Measurements from ENCODE around the gene CD22. TPM values are rescaled to one million over a fixed set of nuclear protein-coding genes. Genes with fewer than 3 reads are reported as not detected.
"Not testable (repeated sequence)": the region's sequence is repeated elsewhere in the genome, so short reads cannot be mapped to it uniquely, and the experiment has no call there.

CD22 gene
- total and polyA plus RNA-seq, 2 donors (not counting 1 experiment from before 2014, with no cell fraction given), result 0.15 to 1.2 TPM

GRCh38 chr19:35359395-35359794 is 30.4 kb downstream of the CD22 start:
- not testable (repeated sequence) for H3K9me3 ChIP-seq (ENCODE audit: control insufficient read depth, insufficient read depth, low read depth, low read length); H2AFZ ChIP-seq (ENCODE audit: low read length); H3K27ac ChIP-seq (ENCODE audit: insufficient read depth, low read length); H3K27me3 ChIP-seq (ENCODE audit: control insufficient read depth, insufficient read depth, low read length); H3K4me3 ChIP-seq (replicated peaks in 1 of 4; ENCODE audit: control extremely low read depth in 1 of 4, insufficient read depth in 1 of 4, low read depth in 3 of 4, low read length in 4 of 4); H3K9ac ChIP-seq (ENCODE audit: insufficient read depth, low read length); H3K4me1 ChIP-seq (ENCODE audit: control insufficient read depth, extremely low read depth, insufficient read depth, low read length); H3K36me3 ChIP-seq (ENCODE audit: control insufficient read depth, insufficient read depth, low read length); H3K79me2 ChIP-seq (ENCODE audit: control insufficient read depth, insufficient read depth, low read length); DNase-seq (ENCODE audit: low read depth in 2 of 2); H3K4me2 ChIP-seq (ENCODE audit: extremely low read depth, insufficient read depth, low read length); H4K20me1 ChIP-seq (ENCODE audit: control insufficient read depth, extremely low read depth, insufficient read depth, low read length)

DNA sequence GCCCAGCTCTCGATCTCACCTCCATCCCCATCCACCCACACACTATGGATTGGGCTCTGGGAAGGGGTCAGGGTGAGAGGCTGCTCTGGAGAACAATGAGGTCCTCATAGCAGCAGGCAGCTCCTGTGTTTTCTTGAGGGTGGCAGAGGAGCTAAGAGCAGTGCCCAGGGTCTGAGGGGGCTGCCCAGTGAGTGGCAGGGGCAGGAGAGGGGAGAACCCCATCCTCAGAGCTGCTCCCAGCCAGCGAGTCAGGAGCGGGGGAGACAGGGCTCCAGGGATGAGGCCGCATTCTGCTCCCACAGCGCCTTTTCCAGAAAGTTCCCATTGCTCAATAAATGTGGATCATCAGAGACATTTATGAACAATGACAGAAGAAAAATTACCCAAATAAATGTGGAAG is 31.1 kb downstream of the CD22 start:
- H3K4me3 ChIP-seq (replicated peaks in 1 of 4; ENCODE audit: control extremely low read depth in 1 of 4, insufficient read depth in 1 of 4, low read depth in 3 of 4, low read length in 4 of 4); H3K27ac ChIP-seq (ENCODE audit: insufficient read depth, low read length); H3K9ac ChIP-seq (ENCODE audit: insufficient read depth, low read length); H3K9me3 ChIP-seq (ENCODE audit: control insufficient read depth, insufficient read depth, low read depth, low read length); H3K36me3 ChIP-seq (ENCODE audit: control insufficient read depth, insufficient read depth, low read length); DNase-seq (ENCODE audit: low read depth in 2 of 2); H3K79me2 ChIP-seq (ENCODE audit: control insufficient read depth, insufficient read depth, low read length); H3K27me3 ChIP-seq (ENCODE audit: control insufficient read depth, insufficient read depth, low read length); H4K20me1 ChIP-seq (ENCODE audit: control insufficient read depth, extremely low read depth, insufficient read depth, low read length); H3K4me1 ChIP-seq (ENCODE audit: control insufficient read depth, extremely low read depth, insufficient read depth, low read length); H3K4me2 ChIP-seq (ENCODE audit: extremely low read depth, insufficient read depth, low read length); H2AFZ ChIP-seq (ENCODE audit: low read length): not testable (repeated sequence)

GRCh38 chr19:35360880-35361420 is 32.0 kb downstream of the CD22 start:
- Histone ChIP-seq H3K79me2 (ENCODE audit: control insufficient read depth, insufficient read depth, low read length) (no peaks in the 10 kb centered on the region), H3K4me3 (replicated peaks in 1 of 4; ENCODE audit: control extremely low read depth in 1 of 4, insufficient read depth in 1 of 4, low read depth in 3 of 4, low read length in 4 of 4) (no peak overlapping the region), H4K20me1 (ENCODE audit: control insufficient read depth, extremely low read depth, insufficient read depth, low read length) (no peaks in the 10 kb centered on the region), H3K9me3 (ENCODE audit: control insufficient read depth, insufficient read depth, low read depth, low read length) (no peaks in the 10 kb centered on the region), H3K27ac (ENCODE audit: insufficient read depth, low read length) (no peak overlapping the region), H3K27me3 (ENCODE audit: control insufficient read depth, insufficient read depth, low read length) (no peaks in the 10 kb centered on the region), H3K4me1 (ENCODE audit: control insufficient read depth, extremely low read depth, insufficient read depth, low read length) (no peaks in the 10 kb centered on the region), H3K9ac (ENCODE audit: insufficient read depth, low read length) (no peak overlapping the region), H3K36me3 (ENCODE audit: control insufficient read depth, insufficient read depth, low read length) (no peaks in the 10 kb centered on the region), H2AFZ (ENCODE audit: low read length) (no peak overlapping the region), H3K4me2 (ENCODE audit: extremely low read depth, insufficient read depth, low read length) (no peak overlapping the region)
- DNase-seq (ENCODE audit: low read depth in 2 of 2), result no peak
- TF ChIP-seq EZH2 (IDR thresholded peaks at IDR 0.05; ENCODE audit: low read length, missing control alignments) (no peak), CTCF (conservative IDR thresholded peaks at IDR 0.05 in 1 of 2, IDR thresholded peaks at IDR 0.05 in 1 of 2; ENCODE audit: low read depth in 1 of 2, low read length in 2 of 2) (no peak)

GRCh38 chr19:35362261-35363000 is 33.4 kb downstream of the CD22 start:
- Histone ChIP-seq H3K27ac (ENCODE audit: insufficient read depth, low read length) (no peak overlapping the region), H3K4me2 (ENCODE audit: extremely low read depth, insufficient read depth, low read length) (no peak overlapping the region), H3K9me3 (ENCODE audit: control insufficient read depth, insufficient read depth, low read depth, low read length) (no peaks in the 10 kb centered on the region), H2AFZ (ENCODE audit: low read length) (no peak overlapping the region), H3K4me3 (replicated peaks in 1 of 4; ENCODE audit: control extremely low read depth in 1 of 4, insufficient read depth in 1 of 4, low read depth in 3 of 4, low read length in 4 of 4) (no peak overlapping the region), H3K9ac (ENCODE audit: insufficient read depth, low read length) (no peak overlapping the region), H4K20me1 (ENCODE audit: control insufficient read depth, extremely low read depth, insufficient read depth, low read length) (no peaks in the 10 kb centered on the region), H3K36me3 (ENCODE audit: control insufficient read depth, insufficient read depth, low read length) (no peaks in the 10 kb centered on the region), H3K79me2 (ENCODE audit: control insufficient read depth, insufficient read depth, low read length) (no peaks in the 10 kb centered on the region), H3K27me3 (ENCODE audit: control insufficient read depth, insufficient read depth, low read length) (no peaks in the 10 kb centered on the region), H3K4me1 (ENCODE audit: control insufficient read depth, extremely low read depth, insufficient read depth, low read length) (no peaks in the 10 kb centered on the region)
- DNase-seq (ENCODE audit: low read depth in 2 of 2), result no peak
- TF ChIP-seq CTCF (conservative IDR thresholded peaks at IDR 0.05 in 1 of 2, IDR thresholded peaks at IDR 0.05 in 1 of 2; ENCODE audit: low read depth in 1 of 2, low read length in 2 of 2) (no peak), EZH2 (IDR thresholded peaks at IDR 0.05; ENCODE audit: low read length, missing control alignments) (no peak)

Data from fibroblast of lung (primary cell).